Measurements from ENCODE around the gene NOX1. TPM values are rescaled to one million over a fixed set of nuclear protein-coding genes. Genes with fewer than 3 reads are reported as not detected.

Gene NOX1
- total RNA-seq, 1 experiment from 2014 or later = not detected

GRCh38 chrX:100850317-100850716 is 23.8 kb downstream of the NOX1 start:
- no peaks in the 10 kb centered on the region for H3K4me1 ChIP-seq (ENCODE audit: insufficient read depth, low read length, poor library complexity, severe bottlenecking)
- intact Hi-C loops (cut with micrococcal nuclease; ENCODE audit: unreplicated experiment) = no loop called here
- BruUV-seq (replicated peaks) = no TSS peak
- no peak for DNase-seq (ENCODE audit: low spot score)
- no peaks in the 10 kb centered on the region for H3K36me3 ChIP-seq (ENCODE audit: insufficient read depth, low read length, poor library complexity, severe bottlenecking)
- ChIA-PET POLR2A (ENCODE audit: low non-redundant PET) (no interaction called here), CTCF (no interaction called here)
- no peak overlapping the region for H3K27ac ChIP-seq (ENCODE audit: low read depth, low read length, poor library complexity, severe bottlenecking)
- no peaks in the 10 kb centered on the region for H3K27me3 ChIP-seq (replicated peaks; ENCODE audit: insufficient read depth, low read depth, low read length, poor library complexity)
- no peak for TF ChIP-seq CTCF (conservative IDR thresholded peaks at IDR 0.05; ENCODE audit: low read depth, low read length)
- TF ChIP-seq EZH2 (IDR thresholded peaks at IDR 0.05; ENCODE audit: borderline replicate concordance, low read depth, low read length, poor library complexity, severe bottlenecking) = no peak
- H3K9me3 ChIP-seq (ENCODE audit: low read depth, low read length, poor library complexity, severe bottlenecking) = no peaks in the 10 kb centered on the region
- H3K4me3 ChIP-seq (ENCODE audit: low read depth, low read length, poor library complexity, severe bottlenecking) = no peak overlapping the region

GRCh38 chrX:100831219-100831946 is 42.8 kb downstream of the NOX1 start:
- TF ChIP-seq CTCF (conservative IDR thresholded peaks at IDR 0.05; ENCODE audit: low read depth, low read length) (no peak), EZH2 (IDR thresholded peaks at IDR 0.05; ENCODE audit: borderline replicate concordance, low read depth, low read length, poor library complexity, severe bottlenecking) (no peak)
- H3K4me1 ChIP-seq (ENCODE audit: insufficient read depth, low read length, poor library complexity, severe bottlenecking) = no peaks in the 10 kb centered on the region
- no peaks in the 10 kb centered on the region for H3K9me3 ChIP-seq (ENCODE audit: low read depth, low read length, poor library complexity, severe bottlenecking)
- intact Hi-C loops (cut with micrococcal nuclease; ENCODE audit: unreplicated experiment) = no loop called here
- no peaks in the 10 kb centered on the region for H3K27me3 ChIP-seq (replicated peaks; ENCODE audit: insufficient read depth, low read depth, low read length, poor library complexity)
- ChIA-PET CTCF (no interaction called here), POLR2A (ENCODE audit: low non-redundant PET) (no interaction called here)
- peaks cover 14% of the 10 kb centered on the region for H3K36me3 ChIP-seq (ENCODE audit: insufficient read depth, low read length, poor library complexity, severe bottlenecking)
- no peak for DNase-seq (ENCODE audit: low spot score)
- no peak overlapping the region for H3K27ac ChIP-seq (ENCODE audit: low read depth, low read length, poor library complexity, severe bottlenecking)
- BruUV-seq (replicated peaks) = no TSS peak
- no peak overlapping the region for H3K4me3 ChIP-seq (ENCODE audit: low read depth, low read length, poor library complexity, severe bottlenecking)

GRCh38 chrX:100830547-100830946 is 43.6 kb downstream of the NOX1 start:
- CTCF ChIA-PET = no interaction called here
- Histone ChIP-seq H3K4me3 (ENCODE audit: low read depth, low read length, poor library complexity, severe bottlenecking) (no peak overlapping the region), H3K36me3 (ENCODE audit: insufficient read depth, low read length, poor library complexity, severe bottlenecking) (peaks cover 14% of the 10 kb centered on the region), H3K4me1 (ENCODE audit: insufficient read depth, low read length, poor library complexity, severe bottlenecking) (no peaks in the 10 kb centered on the region), H3K27me3 (replicated peaks; ENCODE audit: insufficient read depth, low read depth, low read length, poor library complexity) (no peaks in the 10 kb centered on the region), H3K27ac (ENCODE audit: low read depth, low read length, poor library complexity, severe bottlenecking) (no peak overlapping the region), H3K9me3 (ENCODE audit: low read depth, low read length, poor library complexity, severe bottlenecking) (no peaks in the 10 kb centered on the region)
- intact Hi-C loops (cut with micrococcal nuclease; ENCODE audit: unreplicated experiment) = no loop called here
- no peak for TF ChIP-seq EZH2 (IDR thresholded peaks at IDR 0.05; ENCODE audit: borderline replicate concordance, low read depth, low read length, poor library complexity, severe bottlenecking)
- no peak for TF ChIP-seq CTCF (conservative IDR thresholded peaks at IDR 0.05; ENCODE audit: low read depth, low read length)
- DNase-seq (ENCODE audit: low spot score) = no peak
- no TSS peak for BruUV-seq (replicated peaks)
- POLR2A ChIA-PET (ENCODE audit: low non-redundant PET) = no interaction called here

All from A673 (cell line).